Measurements from ENCODE around the gene CLCN6.

DNA sequence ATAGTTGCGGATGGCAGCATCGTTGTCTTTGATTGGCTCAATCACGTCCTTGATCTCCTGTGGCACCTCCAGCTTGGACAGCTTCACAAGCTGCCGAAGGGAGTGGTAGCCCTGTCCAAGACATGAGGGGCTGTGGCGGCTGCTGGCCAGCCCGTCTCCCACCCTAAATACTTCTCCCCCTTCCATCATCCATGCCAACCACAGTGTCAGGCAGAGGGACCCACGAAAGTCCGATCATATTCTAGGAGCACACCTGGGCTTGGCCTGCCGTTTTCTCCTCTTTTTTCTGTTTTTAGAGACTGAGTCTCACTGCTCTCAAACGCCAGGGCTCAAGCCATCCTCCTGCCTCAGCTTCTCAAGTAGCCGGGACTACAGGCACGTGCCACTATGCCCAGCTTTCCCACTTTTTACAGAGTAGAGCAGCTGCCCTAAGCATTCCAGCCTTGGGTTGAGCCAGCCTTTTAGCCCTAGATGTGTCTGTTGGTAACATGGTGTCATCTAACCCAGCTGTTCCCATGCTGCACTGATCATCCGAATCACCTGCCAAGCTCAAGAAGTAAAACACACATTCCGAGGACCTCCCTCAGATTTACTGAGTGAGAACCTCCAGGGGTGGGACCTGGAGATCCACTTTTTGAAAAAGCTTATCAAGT, 10.6 kb upstream of the CLCN6 start:
- TF ChIP-seq ZNF558 (tag by site-specific recombination; IDR thresholded peaks at IDR 0.05) (no peak), REST (tag by site-specific recombination; IDR thresholded peaks at IDR 0.05) (no peak), CTCF (tag by site-specific recombination; IDR thresholded peaks at IDR 0.05) (no peak), HOXA7 (CRISPR knock-in tag; IDR thresholded peaks at IDR 0.05; ENCODE audit: borderline replicate concordance) (no peak), ZNF529 (tag by site-specific recombination; IDR thresholded peaks at IDR 0.05; ENCODE audit: insufficient replicate concordance) (no peak), ZNF324 (tag by site-specific recombination; IDR thresholded peaks at IDR 0.05) (no peak), ZBTB26 (tag by site-specific recombination; optimal IDR thresholded peaks at IDR 0.05) (no peak), ZNF10 (tag by site-specific recombination; IDR thresholded peaks at IDR 0.05) (no peak), MYNN (tag by site-specific recombination; IDR thresholded peaks at IDR 0.05; ENCODE audit: borderline replicate concordance) (no peak), MEIS1 (CRISPR knock-in tag; IDR thresholded peaks at IDR 0.05; ENCODE audit: borderline replicate concordance) (no peak), ZSCAN18 (tag by site-specific recombination; IDR thresholded peaks at IDR 0.05) (no peak), ZNF704 (tag by site-specific recombination; IDR thresholded peaks at IDR 0.05) (no peak)
- TF ChIP-seq, protein P1, sequence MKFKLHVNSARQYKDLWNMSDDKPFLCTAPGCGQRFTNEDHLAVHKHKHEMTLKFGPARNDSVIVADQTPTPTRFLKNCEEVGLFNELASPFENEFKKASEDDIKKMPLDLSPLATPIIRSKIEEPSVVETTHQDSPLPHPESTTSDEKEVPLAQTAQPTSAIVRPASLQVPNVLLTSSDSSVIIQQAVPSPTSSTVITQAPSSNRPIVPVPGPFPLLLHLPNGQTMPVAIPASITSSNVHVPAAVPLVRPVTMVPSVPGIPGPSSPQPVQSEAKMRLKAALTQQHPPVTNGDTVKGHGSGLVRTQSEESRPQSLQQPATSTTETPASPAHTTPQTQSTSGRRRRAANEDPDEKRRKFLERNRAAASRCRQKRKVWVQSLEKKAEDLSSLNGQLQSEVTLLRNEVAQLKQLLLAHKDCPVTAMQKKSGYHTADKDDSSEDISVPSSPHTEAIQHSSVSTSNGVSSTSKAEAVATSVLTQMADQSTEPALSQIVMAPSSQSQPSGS (tag by site-specific recombination; IDR thresholded peaks at IDR 0.05; ENCODE audit: low read depth), result no peak
- TF ChIP-seq, protein P2, sequence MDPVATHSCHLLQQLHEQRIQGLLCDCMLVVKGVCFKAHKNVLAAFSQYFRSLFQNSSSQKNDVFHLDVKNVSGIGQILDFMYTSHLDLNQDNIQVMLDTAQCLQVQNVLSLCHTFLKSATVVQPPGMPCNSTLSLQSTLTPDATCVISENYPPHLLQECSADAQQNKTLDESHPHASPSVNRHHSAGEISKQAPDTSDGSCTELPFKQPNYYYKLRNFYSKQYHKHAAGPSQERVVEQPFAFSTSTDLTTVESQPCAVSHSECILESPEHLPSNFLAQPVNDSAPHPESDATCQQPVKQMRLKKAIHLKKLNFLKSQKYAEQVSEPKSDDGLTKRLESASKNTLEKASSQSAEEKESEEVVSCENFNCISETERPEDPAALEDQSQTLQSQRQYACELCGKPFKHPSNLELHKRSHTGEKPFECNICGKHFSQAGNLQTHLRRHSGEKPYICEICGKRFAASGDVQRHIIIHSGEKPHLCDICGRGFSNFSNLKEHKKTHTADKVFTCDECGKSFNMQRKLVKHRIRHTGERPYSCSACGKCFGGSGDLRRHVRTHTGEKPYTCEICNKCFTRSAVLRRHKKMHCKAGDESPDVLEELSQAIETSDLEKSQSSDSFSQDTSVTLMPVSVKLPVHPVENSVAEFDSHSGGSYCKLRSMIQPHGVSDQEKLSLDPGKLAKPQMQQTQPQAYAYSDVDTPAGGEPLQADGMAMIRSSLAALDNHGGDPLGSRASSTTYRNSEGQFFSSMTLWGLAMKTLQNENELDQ (tag by site-specific recombination; IDR thresholded peaks at IDR 0.05; ENCODE audit: low read depth), result no peak

Data from HEK293 (cell line).